Subcutaneous adipose tissue (tissue), 4 donors: ENCODE results near the gene C12orf75. TPM values are rescaled to one million over a fixed set of nuclear protein-coding genes. Genes with fewer than 3 reads are reported as not detected.

Experiments
- total RNA-seq, 4 donors: library from RNA; depleted of rRNA; stranded (reverse); fragments of >200 nt; gene quantifications; one replicate each; pipeline ENCODE4 v1.1.0, GENCODE V29; 2016
- TF ChIP-seq, protein P1 (sequence below): fragments of 450-650 bp; IDR thresholded peaks from one replicate; pipeline ENCODE4 v1.5.1; 2016; ENCODE audit warnings: low read depth, mild to moderate bottlenecking, control low read depth, antibody characterized with exemption, moderate library complexity

C12orf75 gene
- total RNA-seq, 4 donors from 2014 or later, result 2.4 to 6.8 (median 3.3) TPM

- TF ChIP-seq, protein P1, sequence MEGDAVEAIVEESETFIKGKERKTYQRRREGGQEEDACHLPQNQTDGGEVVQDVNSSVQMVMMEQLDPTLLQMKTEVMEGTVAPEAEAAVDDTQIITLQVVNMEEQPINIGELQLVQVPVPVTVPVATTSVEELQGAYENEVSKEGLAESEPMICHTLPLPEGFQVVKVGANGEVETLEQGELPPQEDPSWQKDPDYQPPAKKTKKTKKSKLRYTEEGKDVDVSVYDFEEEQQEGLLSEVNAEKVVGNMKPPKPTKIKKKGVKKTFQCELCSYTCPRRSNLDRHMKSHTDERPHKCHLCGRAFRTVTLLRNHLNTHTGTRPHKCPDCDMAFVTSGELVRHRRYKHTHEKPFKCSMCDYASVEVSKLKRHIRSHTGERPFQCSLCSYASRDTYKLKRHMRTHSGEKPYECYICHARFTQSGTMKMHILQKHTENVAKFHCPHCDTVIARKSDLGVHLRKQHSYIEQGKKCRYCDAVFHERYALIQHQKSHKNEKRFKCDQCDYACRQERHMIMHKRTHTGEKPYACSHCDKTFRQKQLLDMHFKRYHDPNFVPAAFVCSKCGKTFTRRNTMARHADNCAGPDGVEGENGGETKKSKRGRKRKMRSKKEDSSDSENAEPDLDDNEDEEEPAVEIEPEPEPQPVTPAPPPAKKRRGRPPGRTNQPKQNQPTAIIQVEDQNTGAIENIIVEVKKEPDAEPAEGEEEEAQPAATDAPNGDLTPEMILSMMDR, result no peak
These were observed 39.0 kb upstream of the C12orf75 start for GRCh38 chr12:105291531-105291930.

GRCh38 chr12:105292705-105293104 is 37.8 kb upstream of the C12orf75 start:
- TF ChIP-seq, protein P1, result no peak

GRCh38 chr12:105293187-105293586 is 37.3 kb upstream of the C12orf75 start:
- TF ChIP-seq, protein P1, result no peak

DNA sequence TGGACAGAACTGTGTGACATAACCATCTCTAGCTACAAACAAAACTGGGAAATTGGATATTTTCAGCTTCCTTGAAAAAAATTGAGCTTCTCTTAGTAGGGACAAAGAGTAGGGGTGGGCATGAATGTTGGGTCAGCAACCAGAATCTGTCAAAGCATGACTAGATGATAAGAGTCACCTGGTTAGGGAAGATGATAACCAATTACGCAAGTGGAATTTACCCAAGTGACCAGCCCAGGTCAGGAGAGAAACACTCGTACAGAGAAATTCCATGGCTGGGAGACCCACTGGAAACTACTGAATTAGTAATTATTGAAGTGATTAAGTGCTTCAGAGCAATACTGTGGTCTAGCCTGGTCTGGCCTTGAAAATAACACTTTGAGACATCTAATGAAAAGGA is 36.3 kb upstream of the C12orf75 start:
- TF ChIP-seq, protein P1, result no peak

DNA sequence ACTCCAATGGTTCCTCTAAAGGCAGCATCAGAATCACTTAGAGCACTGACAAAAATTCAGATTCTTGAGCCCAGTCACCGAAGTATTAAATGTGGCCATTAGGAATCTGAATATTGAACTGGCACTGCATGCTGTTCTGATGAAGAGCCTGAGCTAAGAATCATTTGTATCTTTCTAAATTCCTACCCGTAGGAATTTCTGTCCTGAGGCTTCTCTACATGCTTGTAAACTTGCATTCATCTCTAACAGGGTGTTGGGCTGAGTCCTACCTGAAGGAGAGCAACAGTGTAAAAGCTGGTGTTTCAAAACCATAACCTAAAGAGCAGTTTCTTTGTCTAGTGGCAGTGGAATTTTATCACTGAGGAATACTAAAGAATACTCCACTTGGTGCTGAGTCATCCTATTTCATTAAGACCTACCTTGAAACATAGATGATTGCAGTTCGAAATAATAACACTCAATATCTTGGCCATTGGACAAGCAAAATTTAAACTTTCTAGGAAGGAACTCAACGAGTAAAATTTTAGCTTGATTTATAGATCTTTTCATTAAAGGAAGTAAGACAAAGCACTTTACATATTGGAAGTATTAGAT is 35.5 kb upstream of the C12orf75 start:
- TF ChIP-seq, protein P1, result no peak

GRCh38 chr12:105296116-105297089 is 34.1 kb upstream of the C12orf75 start:
- TF ChIP-seq, protein P1, result no peak

DNA sequence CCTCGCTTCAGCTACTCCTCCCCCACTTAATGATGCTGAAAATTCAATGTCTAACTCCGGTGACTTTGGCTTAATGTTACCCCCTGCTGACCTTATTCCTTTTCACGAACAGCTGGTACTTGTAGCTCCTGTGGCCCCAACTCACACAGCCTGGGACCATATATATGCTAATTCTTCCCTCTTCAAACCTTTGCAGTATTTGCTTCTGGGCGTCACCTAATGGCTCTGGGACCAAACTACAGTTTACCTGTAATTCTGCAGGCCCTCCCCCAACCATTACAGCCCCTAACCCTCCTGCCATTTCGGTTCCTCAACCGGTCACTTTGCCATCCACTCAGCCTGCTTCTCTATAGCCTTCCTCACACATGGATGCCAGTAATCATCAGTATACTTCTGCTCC is 29.6 kb upstream of the C12orf75 start:
- TF ChIP-seq, protein P1, result no peak
